Chondrocyte (in vitro differentiated cells): Measurements from ENCODE around the gene S100A8. TPM values are rescaled to one million over a fixed set of nuclear protein-coding genes. Genes with fewer than 3 reads are reported as not detected.
A peak's percentile ranks its signal among the peaks of the same experiment; 100 is the strongest.
"Not testable (repeated sequence)": the region's sequence is repeated elsewhere in the genome, so short reads cannot be mapped to it uniquely, and the experiment has no call there.

Experiments used
- DNase-seq: peaks from one replicate; pipeline ENCODE4 v3.0.0; 2021; ENCODE audit warnings: mixed read lengths, low spot score
- H3K27ac Mint-ChIP-seq: one replicate; pipeline ENCODE4 v1.8.0; 2021; ENCODE audit warnings: mild to moderate bottlenecking, moderate library complexity, mixed read lengths; ENCODE audit not compliant: unreplicated experiment
- H3K27me3 Mint-ChIP-seq: 2 replicates; pipeline ENCODE4 v1.8.0; 2021; ENCODE audit warnings: low read depth, mixed read lengths
- H3K36me3 Mint-ChIP-seq: 2 replicates; pipeline ENCODE4 v1.8.0; 2021; ENCODE audit warnings: low read depth, mixed read lengths
- H3K4me1 Mint-ChIP-seq: 2 replicates; pipeline ENCODE4 v1.8.0; 2021; ENCODE audit warnings: low read depth, mild to moderate bottlenecking, mixed read lengths
- H3K4me3 Mint-ChIP-seq: one replicate; pipeline ENCODE4 v1.8.0; 2021; ENCODE audit warnings: mild to moderate bottlenecking, moderate library complexity, mixed read lengths; ENCODE audit not compliant: unreplicated experiment
- H3K9me3 Mint-ChIP-seq: 2 replicates; pipeline ENCODE4 v1.8.0; 2021; ENCODE audit warnings: low read depth, mixed read lengths
- total RNA-seq: library from RNA; stranded (reverse); gene quantifications from 3 replicates; pipeline ENCODE4 v1.2.1, GENCODE V29; 2021
- TF ChIP-seq, protein P1 (sequence below): fragments of 200-600 bp; sonication (generic); IDR thresholded peaks from 2 replicates; pipeline ENCODE4 v1.5.0; 2021; ENCODE audit warnings: antibody characterized with exemption, mild to moderate bottlenecking, moderate library complexity

Gene S100A8
- total RNA-seq, 1 donor from 2014 or later: not detected

DNA sequence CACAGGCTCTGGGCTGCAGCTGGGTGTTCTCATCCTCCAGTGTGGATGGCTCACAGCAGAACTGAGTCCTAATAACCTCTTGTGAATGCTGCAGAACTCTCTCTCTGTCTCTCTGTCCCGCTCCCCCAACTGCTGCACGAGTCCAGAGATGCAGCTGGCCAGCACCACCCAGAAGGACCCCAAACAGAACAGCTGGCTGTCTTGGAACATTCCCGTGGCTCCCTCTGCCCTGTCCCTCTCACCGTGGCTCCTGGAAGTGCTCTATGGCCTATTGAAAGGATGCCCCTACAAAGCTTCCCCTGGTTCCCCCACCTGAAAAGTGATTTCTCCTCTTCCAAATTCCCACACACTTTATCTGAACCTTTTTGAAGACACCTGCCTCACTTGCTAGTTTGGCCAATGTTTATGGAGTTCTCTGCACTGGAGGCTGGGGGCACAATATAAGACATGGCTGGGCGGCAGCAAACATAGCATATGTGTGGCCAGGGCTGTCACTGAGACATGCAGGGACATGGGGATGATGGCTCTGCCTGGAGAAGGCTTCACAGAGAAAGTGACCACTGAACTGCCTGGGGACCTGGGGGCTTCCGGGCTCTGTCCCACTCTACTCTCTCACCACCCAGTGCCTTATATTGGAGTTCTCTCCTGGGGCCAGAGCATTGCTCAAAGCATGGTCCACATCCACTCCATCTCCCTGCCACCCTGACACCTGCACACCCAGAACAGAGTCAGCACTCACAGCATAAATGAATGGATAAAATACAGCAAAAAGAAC, 15.1 kb upstream of the S100A8 start:
- H3K27ac Mint-ChIP-seq, H3K4me1 Mint-ChIP-seq, H3K36me3 Mint-ChIP-seq, DNase-seq, H3K4me3 Mint-ChIP-seq, H3K9me3 Mint-ChIP-seq: not testable (repeated sequence)
- H3K27me3 Mint-ChIP-seq: peaks cover 14% of the 10 kb centered on the region

DNA sequence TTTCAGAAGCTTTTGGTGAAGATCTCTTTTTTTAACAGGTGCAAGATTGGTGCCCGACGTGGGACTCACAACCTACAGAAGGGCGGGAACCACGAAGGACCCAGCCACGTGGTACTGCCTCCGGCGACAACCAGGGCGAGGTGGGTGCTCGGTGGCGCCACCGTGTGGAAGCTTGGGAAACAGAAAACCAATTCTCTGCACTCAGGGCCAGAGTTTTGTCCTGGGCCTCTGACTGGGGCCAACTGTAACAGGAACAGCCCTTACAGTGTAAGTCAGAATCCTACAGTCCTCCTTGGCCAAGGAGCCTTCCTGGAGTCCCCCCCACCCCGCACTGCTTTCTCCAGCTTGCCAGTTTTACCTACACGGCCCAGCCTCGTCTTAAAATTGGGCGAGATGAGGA, 13.9 kb upstream of the S100A8 start:
- DNase-seq: no peak
- H3K9me3 Mint-ChIP-seq: peaks cover 3% of the 10 kb centered on the region
- peaks cover 13% of the 10 kb centered on the region for H3K27me3 Mint-ChIP-seq

DNA sequence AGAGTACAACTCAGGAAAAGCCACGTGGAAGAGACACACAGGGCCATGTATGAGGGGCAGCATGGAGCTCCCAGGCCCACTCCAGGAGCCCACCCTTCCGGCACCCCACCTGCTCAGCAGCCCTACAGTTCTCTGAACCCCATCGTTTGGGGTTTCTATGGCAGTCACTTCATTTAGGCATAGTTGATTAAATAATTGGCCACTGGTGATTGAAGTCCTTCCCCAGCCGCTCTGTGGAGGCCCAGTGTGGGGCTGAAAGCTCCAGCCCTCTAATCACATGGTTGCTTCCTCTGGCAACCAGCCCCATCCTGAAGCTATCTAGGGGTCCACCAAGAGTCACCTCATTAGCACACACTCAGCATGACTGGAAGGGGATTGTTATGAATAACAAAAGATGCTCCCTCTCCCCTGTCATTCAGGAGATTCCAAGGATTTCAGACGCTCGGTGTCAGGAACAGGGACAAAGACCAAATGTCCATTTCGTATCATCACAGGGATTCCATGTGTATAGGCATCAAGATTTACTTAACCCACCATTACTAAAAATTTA, 13.3 kb upstream of the S100A8 start:
- Mint-ChIP-seq H3K27me3 (peaks cover 10% of the 10 kb centered on the region), H3K36me3 (no peaks in the 10 kb centered on the region), H3K4me3 (no peak overlapping the region), H3K27ac (no peak overlapping the region), H3K9me3 (peaks cover 2% of the 10 kb centered on the region), H3K4me1 (no peaks in the 10 kb centered on the region)
- TF ChIP-seq, protein P1, sequence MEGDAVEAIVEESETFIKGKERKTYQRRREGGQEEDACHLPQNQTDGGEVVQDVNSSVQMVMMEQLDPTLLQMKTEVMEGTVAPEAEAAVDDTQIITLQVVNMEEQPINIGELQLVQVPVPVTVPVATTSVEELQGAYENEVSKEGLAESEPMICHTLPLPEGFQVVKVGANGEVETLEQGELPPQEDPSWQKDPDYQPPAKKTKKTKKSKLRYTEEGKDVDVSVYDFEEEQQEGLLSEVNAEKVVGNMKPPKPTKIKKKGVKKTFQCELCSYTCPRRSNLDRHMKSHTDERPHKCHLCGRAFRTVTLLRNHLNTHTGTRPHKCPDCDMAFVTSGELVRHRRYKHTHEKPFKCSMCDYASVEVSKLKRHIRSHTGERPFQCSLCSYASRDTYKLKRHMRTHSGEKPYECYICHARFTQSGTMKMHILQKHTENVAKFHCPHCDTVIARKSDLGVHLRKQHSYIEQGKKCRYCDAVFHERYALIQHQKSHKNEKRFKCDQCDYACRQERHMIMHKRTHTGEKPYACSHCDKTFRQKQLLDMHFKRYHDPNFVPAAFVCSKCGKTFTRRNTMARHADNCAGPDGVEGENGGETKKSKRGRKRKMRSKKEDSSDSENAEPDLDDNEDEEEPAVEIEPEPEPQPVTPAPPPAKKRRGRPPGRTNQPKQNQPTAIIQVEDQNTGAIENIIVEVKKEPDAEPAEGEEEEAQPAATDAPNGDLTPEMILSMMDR: no peak
- no peak for DNase-seq

More for the DNA sequence above, 13.9 kb upstream of the S100A8 start:
- Mint-ChIP-seq H3K4me1 (no peaks in the 10 kb centered on the region), H3K4me3 (no peak overlapping the region), H3K27ac (no peak overlapping the region), H3K36me3 (no peaks in the 10 kb centered on the region)
- TF ChIP-seq, protein P1: peak; percentile 46

DNA sequence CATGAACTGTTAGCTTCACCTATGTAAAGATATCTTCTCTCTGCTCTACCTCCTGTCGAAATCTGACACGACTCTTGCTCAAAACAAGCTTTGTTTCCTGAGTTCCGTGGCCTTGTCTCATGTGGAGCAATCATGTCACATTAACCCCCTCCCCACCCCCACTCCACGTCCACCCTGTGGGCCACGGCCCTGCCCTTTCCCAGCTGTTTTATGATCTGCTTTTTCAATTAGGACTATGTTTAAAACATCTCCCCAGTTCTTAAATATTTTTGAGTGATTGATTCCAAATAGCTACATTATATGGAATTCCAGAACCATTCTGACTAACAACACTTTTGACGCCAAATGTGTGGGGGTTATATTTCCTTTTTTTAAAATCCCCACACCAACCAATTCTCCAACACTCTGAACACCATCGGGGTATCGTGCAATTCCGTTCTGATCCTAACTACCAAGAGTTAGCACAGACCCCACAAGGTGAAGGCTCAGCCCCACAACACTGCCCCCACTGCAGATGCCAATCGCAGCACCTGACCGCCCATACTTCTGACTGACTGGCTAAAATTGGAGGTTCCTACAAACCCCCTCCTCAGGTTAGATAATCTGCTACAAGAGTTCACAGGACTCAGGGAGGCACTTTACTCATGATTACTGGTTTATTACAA, 12.7 kb upstream of the S100A8 start:
- H3K27ac Mint-ChIP-seq: no peak overlapping the region

DNA sequence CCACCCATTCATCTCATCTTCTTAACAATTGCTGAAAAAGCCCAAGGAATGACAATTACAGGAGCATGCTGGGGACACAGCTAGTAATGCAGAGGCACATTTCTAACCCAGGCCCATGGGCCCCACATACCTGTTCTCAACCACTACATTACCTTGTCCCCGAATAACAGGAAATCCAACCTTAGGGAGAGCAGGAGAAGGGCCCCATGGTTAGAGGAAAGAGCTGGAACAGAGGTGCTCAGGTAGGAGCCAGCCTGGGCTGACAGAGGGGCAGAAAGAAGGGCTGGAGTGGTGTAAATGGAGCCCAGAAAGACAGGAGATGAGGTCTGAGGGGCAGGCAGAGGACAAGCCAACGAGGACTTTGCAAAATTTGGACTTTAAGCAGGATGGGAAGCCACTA, 11.4 kb upstream of the S100A8 start:
- H3K9me3 Mint-ChIP-seq: no peaks in the 10 kb centered on the region
- TF ChIP-seq, protein P1: no peak
- no peak overlapping the region for H3K4me3 Mint-ChIP-seq
- H3K4me1 Mint-ChIP-seq: no peaks in the 10 kb centered on the region
- H3K27ac Mint-ChIP-seq: no peak overlapping the region
- DNase-seq: no peak
- peaks cover 6% of the 10 kb centered on the region for H3K27me3 Mint-ChIP-seq
- H3K36me3 Mint-ChIP-seq: no peaks in the 10 kb centered on the region

More for the DNA sequence above, 12.7 kb upstream of the S100A8 start:
- DNase-seq: no peak
- Mint-ChIP-seq H3K4me1 (no peaks in the 10 kb centered on the region), H3K27me3 (peaks cover 8% of the 10 kb centered on the region), H3K9me3 (no peaks in the 10 kb centered on the region), H3K36me3 (no peaks in the 10 kb centered on the region), H3K4me3 (no peak overlapping the region)
- TF ChIP-seq, protein P1: no peak
